NCI-H2081 treated with DMSO at 0.1 percent for 48 hours (cell line): ENCODE results near the gene TOMM34.
A peak's percentile ranks its signal among the peaks of the same experiment; 100 is the strongest.

ENCODE experiments used
- DNase-seq: peaks from one replicate; lab custom pipeline; 2025; lab: John Stamatoyannopoulos, UW

The TOMM34 gene, protein sequence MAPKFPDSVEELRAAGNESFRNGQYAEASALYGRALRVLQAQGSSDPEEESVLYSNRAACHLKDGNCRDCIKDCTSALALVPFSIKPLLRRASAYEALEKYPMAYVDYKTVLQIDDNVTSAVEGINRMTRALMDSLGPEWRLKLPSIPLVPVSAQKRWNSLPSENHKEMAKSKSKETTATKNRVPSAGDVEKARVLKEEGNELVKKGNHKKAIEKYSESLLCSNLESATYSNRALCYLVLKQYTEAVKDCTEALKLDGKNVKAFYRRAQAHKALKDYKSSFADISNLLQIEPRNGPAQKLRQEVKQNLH

GRCh38 chr20:44960103-44960852 is at the start of gene TOMM34:
TSS of gene TOMM34 (minus strand) at chr20:44960397. CDS start at chr20:44960333, 64 bp downstream.
- DNase-seq = peak; percentile 75

DNA sequence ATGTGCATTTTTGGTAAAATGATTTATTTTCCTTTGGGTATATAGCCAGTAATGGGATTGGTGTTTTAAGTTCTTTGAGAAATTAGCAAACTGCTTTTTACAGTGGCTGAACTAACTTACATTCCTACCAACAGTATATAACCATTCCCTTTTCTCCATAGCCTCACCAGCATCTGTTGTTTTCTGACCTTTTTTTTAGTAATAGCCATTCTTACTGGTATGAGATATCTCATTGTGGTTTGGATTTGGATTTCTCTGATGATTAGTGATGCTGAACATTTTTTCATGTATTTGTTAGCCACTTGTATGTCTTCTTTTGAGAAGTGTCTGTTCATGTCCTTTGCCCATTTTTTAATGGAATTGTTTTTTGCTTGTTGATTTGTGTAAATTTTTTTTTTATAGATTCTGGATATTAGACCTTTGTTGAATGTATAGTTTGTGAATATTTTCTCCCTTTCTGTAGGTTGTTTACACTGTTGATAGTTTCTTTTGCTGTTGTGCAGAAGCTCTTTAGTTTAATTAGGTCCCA is 48.4 kb upstream of the TOMM34 start:
- no peak for DNase-seq

GRCh38 chr20:44997668-44998067 is 37.5 kb upstream of the TOMM34 start:
- no peak for DNase-seq

GRCh38 chr20:44997171-44997570 is 37.0 kb upstream of the TOMM34 start:
- DNase-seq = no peak

- DNase-seq = no peak
Observed at GRCh38 chr20:44993343-44993742, 33.1 kb upstream of the TOMM34 start.

DNA sequence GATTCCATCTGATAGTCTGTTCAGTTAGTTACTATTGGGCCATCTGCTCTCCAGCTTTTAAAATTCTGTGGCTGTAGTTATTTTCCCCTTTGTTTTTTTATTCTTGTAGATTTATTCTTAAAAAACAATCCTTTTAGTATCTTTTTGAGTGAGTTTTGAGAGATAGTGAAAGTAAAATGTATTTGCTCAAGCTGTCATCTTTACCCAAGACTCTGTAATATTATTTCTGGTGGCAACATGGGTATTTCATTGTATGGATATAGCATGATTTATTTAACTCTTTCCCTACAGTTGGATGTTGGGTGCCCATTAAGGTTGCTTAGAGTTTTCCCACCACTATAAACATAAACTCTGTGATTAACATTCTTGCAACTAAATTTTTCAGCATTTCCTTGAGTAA is 30.8 kb upstream of the TOMM34 start:
- DNase-seq = no peak

GRCh38 chr20:44990425-44990824 is 30.2 kb upstream of the TOMM34 start:
- DNase-seq = no peak

- DNase-seq = no peak
Observed at GRCh38 chr20:44988631-44989171, 28.5 kb upstream of the TOMM34 start.

- DNase-seq = no peak
Observed at GRCh38 chr20:44983093-44983674, 23.0 kb upstream of the TOMM34 start.

DNA sequence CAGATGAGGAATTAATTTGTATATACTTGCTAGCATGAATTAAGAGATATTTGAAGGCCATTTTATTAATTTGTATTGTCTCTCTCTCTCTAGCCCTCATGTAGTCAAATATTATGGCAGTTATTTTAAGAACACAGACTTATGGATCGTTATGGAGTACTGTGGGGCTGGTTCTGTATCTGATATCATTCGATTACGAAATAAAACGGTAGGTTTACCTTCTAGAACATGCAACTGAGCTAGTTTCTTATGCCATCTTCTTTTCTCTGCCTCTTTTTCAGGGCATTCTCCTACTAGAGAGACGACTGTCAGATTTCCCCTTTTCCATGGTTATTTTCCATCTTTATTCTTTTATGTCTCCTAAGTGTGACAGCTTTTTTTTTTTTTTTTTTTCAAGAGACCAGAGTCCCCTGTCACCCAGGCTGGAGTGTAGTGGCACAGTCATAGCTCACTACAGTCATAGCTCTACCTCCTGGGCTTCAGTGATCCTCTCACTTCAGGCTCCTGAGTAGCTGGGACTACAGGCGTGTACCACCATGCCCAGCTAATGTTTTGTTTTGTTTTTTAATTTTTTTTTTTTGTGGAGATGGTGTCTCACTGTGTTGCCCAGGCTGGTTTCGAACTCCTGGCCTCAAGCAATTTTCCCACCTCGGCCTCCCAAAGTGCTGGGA is 21.7 kb upstream of the TOMM34 start:
- no peak for DNase-seq

- no peak for DNase-seq
Observed at GRCh38 chr20:44979090-44979621, 19.0 kb upstream of the TOMM34 start.

- no peak for DNase-seq
Observed at GRCh38 chr20:44976698-44977097, 16.5 kb upstream of the TOMM34 start.

DNA sequence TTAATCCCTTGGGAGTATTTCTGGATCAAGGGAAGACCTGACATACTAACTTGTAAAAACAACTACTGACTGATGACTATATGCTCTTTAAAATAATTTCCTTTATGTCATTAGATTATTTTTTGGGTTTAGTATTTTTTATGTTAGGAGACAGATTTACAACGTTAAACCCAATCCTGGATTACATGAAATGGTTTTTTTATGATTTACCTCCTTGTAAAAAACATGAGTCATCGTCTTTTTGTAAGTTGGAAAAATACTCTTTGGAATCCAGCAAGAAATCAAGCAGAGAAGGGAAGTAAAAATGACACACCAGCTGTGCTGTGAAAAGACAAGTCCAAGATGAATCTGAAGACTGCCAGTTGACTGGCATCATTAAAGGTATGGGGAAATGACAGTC is 12.9 kb upstream of the TOMM34 start:
- DNase-seq = no peak

DNA sequence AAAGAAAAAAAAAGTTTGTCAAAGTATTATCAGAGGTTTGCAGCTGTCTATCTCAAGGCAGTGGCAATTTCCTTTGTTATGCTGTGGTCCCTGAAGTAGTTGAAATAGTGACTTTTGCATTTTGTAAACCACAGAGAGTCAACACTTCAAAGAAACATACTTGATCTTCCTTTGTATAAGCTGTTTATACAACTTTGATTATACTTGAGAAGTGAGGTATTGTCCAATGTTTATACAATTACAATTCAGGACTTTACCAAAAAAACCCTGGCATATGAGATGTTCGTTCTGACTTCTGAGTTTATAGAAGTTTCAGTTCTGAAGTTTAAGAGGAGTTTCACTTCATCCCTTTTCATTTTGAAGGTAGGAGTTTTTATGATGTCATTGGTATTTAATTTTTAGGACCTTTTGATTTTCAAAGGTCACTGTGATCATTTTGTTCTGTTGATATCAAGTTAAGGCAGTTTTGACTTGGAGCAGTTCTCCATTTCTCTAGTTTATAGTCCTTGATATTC is 10.1 kb upstream of the TOMM34 start:
- no peak for DNase-seq

DNA sequence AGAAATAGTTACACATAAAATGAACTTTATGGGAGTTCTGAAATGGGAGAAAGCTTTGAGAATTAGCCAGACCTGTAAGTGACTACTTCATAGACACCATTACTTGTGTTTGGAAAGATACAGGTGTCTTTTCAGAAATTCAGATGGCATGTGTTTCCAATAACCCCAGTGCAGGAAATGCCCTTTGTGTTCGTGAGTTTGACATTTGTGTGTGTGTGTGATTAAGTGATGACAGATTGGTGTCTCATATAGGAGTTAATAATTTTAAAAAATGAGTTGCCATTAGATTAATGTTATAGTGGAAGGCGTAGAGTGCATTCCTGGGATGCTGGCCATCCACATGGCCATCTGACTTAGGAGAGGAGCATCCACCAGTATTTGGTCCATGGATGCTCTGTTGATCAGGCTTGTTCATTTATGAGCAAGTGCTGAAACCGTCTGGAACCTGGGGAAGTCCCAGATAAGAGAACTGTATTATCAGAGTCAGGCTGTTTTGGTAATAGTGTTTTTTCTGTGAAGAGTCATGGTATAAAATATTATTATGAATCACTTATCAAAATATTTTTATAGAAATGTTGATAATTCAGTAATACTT is 9.2 kb upstream of the TOMM34 start:
- DNase-seq = no peak

DNA sequence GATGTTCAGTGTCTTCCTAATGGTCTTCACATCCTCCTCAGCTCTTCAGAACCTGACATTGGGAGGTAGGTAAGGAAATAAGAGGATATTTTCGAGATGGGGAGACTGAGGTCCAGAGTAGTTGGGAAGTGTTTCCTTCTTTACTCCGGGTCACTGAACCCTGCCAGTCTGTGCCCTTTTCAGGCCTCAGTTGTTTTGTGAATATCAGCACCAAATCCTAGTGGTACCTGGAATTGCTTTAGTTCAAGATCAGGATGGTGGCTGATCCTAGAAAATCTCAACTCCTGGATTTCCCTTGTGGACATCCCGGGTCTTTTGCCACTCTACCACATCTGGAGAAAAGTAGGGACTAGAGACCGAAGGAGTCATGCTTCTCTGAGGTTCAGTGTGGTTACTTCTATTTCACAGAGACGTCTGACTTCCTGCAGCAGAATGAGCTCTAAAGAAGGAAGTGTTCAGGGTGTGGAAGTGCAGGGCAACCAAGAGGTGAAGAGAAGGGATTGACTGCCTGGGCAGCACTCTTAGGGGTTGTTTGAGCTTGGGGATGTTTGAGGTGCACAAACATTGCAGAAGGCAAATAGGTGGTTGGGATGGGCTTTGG is 7.1 kb upstream of the TOMM34 start:
- DNase-seq = no peak

- DNase-seq = peak; percentile 65
Observed at GRCh38 chr20:44966030-44966961, 6.1 kb upstream of the TOMM34 start, which contains the start of gene STK4. TSS of gene STK4 (plus strand) at chr20:44966512. CDS start at chr20:44966569, 57 bp downstream.

DNA sequence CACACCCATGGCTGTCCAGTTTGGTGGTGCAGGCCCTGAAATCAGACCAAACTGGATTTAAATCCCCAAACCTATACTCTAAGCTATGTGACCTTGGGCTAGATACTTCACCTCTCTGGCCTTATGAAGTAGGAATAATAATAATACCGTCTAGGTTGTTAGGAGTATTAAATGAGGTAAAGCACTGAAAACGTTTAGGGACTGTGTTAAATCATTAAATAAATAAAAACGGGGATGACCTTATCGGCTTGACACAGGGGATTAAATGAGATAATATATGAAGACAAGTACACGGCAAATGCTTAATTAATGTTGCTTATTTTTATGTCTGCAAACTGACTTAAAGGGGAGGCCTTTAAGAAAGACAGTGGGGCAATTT is 5.4 kb upstream of the TOMM34 start:
- no peak for DNase-seq
